ENCODE results near the gene CCNL2.

- TF ChIP-seq CTCF (IDR thresholded peaks at IDR 0.05; ENCODE audit: low read depth, low read length, missing input control) (peak; percentile 36), FOXA1 (IDR thresholded peaks at IDR 0.05) (no peak), SP1 (IDR thresholded peaks at IDR 0.05) (peak; percentile 65), RAD21 (IDR thresholded peaks at IDR 0.05) (peak; percentile 56 to 67)
Measured at GRCh38 chr1:1437904-1438376, 38.8 kb upstream of the CCNL2 start.
